Spleen (tissue), 7 donors: ENCODE measurements around the gene CPAMD8.

Experiments
- CTCF ChIP-seq, 11 experiments: fragments of 200-600 bp in 7 of 11; fragments of 450-650 bp in 4 of 11; sonication (generic) in 4 of 11; IDR thresholded peaks in 8 of 11; conservative IDR thresholded peaks in 3 of 11; 1 replicate in 7 of 11; 2 replicates in 4 of 11; pipeline versions ENCODE4 v1.4.0 to v1.8.0; 2016 to 2021; ENCODE audit warnings: antibody characterized with exemption in 11 of 11, inconsistent platforms in 4 of 11, mild to moderate bottlenecking in 1 of 11
- POLR2A ChIP-seq, 3 donors: fragments of 450-650 bp; IDR thresholded peaks; one replicate each; pipeline ENCODE4 v1.5.1; 2017; ENCODE audit warnings: antibody characterized with exemption in 3 of 3, mild to moderate bottlenecking in 1 of 3
- POLR2AphosphoS5 ChIP-seq, 3 donors: sonication (generic); formaldehyde crosslinking; IDR thresholded peaks; one replicate each; pipeline ENCODE4 v1.5.1; 2017; ENCODE audit warnings: antibody characterized with exemption in 3 of 3
- donor health status: DM: no; HTN: no; CAD: no; lungs with moderate emphysema.
- donor health status: DM: no; HTN: no; CAD: no.
- donor health status: DM: no; HTN: no; CAD: no.

GRCh38 chr19:16946951-16947940 lies 79.4 kb downstream of the CPAMD8 start:
- TF ChIP-seq CTCF (IDR thresholded peaks at IDR 0.05 in 8 of 11, conservative IDR thresholded peaks at IDR 0.05 in 3 of 11) (no peak), POLR2A (IDR thresholded peaks at IDR 0.05) (no peak), POLR2AphosphoS5 (IDR thresholded peaks at IDR 0.05) (no peak)
